GM18868 (cell line): ENCODE results near the gene PTPN18.

Experiments used
- ATAC-seq: cut with Tn5 transposase; IDR thresholded peaks from one replicate; pipeline ENCODE4 v1.9.1; 2021; ENCODE audit warnings: mild to moderate bottlenecking, moderate library complexity; ENCODE audit not compliant: unreplicated experiment

PTPN18 gene

GRCh38 chr2:130339885-130340745, 15.7 kb upstream of the PTPN18 start:
- ATAC-seq, result no peak

- ATAC-seq, result peak; percentile 1
Measured at GRCh38 chr2:130341562-130342019, 14.3 kb upstream of the PTPN18 start.

GRCh38 chr2:130342020-130342532, 13.8 kb upstream of the PTPN18 start:
- peak; percentile 78 for ATAC-seq

- peak; percentile 87 for ATAC-seq
Measured at GRCh38 chr2:130342533-130343275, 13.2 kb upstream of the PTPN18 start, which contains the start of gene IMP4. TSS of gene IMP4 (plus strand) at chr2:130342897. CDS start at chr2:130342933, 36 bp downstream.

GRCh38 chr2:130344578-130344977, 11.3 kb upstream of the PTPN18 start:
- ATAC-seq, result no peak

- ATAC-seq, result no peak
Measured at GRCh38 chr2:130345091-130345490, 10.8 kb upstream of the PTPN18 start.

- ATAC-seq, result no peak
Measured at GRCh38 chr2:130345611-130346010, 10.2 kb upstream of the PTPN18 start.

- no peak for ATAC-seq
Measured at GRCh38 chr2:130346041-130346740, 9.7 kb upstream of the PTPN18 start.

- ATAC-seq, result no peak
Measured at GRCh38 chr2:130346741-130347066, 9.2 kb upstream of the PTPN18 start.

GRCh38 chr2:130347220-130347925, 8.5 kb upstream of the PTPN18 start:
- no peak for ATAC-seq

- ATAC-seq, result no peak
Measured at GRCh38 chr2:130349174-130349573, 6.7 kb upstream of the PTPN18 start.

- no peak for ATAC-seq
Measured at GRCh38 chr2:130351711-130352110, 4.1 kb upstream of the PTPN18 start.

- ATAC-seq, result no peak
Measured at GRCh38 chr2:130352237-130352636, 3.6 kb upstream of the PTPN18 start.

GRCh38 chr2:130353291-130354138, 2.3 kb upstream of the PTPN18 start:
- ATAC-seq, result no peak

GRCh38 chr2:130354139-130354428, 1.8 kb upstream of the PTPN18 start:
- ATAC-seq, result no peak

GRCh38 chr2:130355172-130355577, 681 bp upstream of the PTPN18 start:
- ATAC-seq, result no peak

GRCh38 chr2:130357864-130358263, 2.0 kb downstream of the PTPN18 start:
- no peak for ATAC-seq

GRCh38 chr2:130358420-130359350, 2.8 kb downstream of the PTPN18 start:
- no peak for ATAC-seq

GRCh38 chr2:130359466-130359865, 3.6 kb downstream of the PTPN18 start:
- no peak for ATAC-seq
